WERI-Rb-1 (cell line): Measurements from ENCODE around the gene FOXK2.

ENCODE experiments used
- DNase-seq: peaks from one replicate; pipeline ENCODE4 v3.0.0-alpha.2; 2020
- H3K27ac ChIP-seq: fragments of 250-450 bp; sonication (Bioruptor Pico); 2 replicates; pipeline ENCODE4 v1.5.1; 2020; ENCODE audit warnings: mild to moderate bottlenecking, moderate library complexity
- H3K27me3 ChIP-seq: fragments of 250-450 bp; sonication (Bioruptor Pico); 2 replicates; pipeline ENCODE4 v1.5.1; 2021; ENCODE audit warnings: mild to moderate bottlenecking, low read depth, moderate library complexity; ENCODE audit not compliant: insufficient read depth, severe bottlenecking
- H3K36me3 ChIP-seq: fragments of 250-450 bp; sonication (Bioruptor Pico); 2 replicates; pipeline ENCODE4 v1.5.1; 2020; ENCODE audit warnings: mild to moderate bottlenecking, moderate library complexity
- H3K4me3 ChIP-seq: 2 replicates; pipeline ENCODE4 v1.5.1; 2011; ENCODE audit warnings: low read depth, mild to moderate bottlenecking, control low read depth, low read length
- H3K9me3 ChIP-seq: fragments of 250-450 bp; sonication (Bioruptor Pico); 2 replicates; pipeline ENCODE4 v1.5.1; 2021; ENCODE audit warnings: mild to moderate bottlenecking, moderate library complexity; ENCODE audit not compliant: severe bottlenecking
- CTCF ChIP-seq: IDR thresholded peaks from 2 replicates; pipeline ENCODE4 v1.5.1; 2011; ENCODE audit warnings: low read depth, mild to moderate bottlenecking, control low read depth, inconsistent platforms, low read length

Gene FOXK2

GRCh38 chr17:82524540-82524939 is 5.0 kb downstream of the FOXK2 start:
- no peak overlapping the region for H3K27ac ChIP-seq

GRCh38 chr17:82525712-82526111 is 6.2 kb downstream of the FOXK2 start:
- no peak for TF ChIP-seq CTCF
- Histone ChIP-seq H3K4me3 (no peak overlapping the region), H3K27me3 (no peaks in the 10 kb centered on the region), H3K27ac (no peak overlapping the region), H3K9me3 (no peaks in the 10 kb centered on the region), H3K36me3 (peaks cover 39% of the 10 kb centered on the region)
- no peak for DNase-seq

More at GRCh38 chr17:82524540-82524939, 5.0 kb downstream of the FOXK2 start:
- no peak for DNase-seq
- H3K4me3 ChIP-seq = no peak overlapping the region
- H3K9me3 ChIP-seq = no peaks in the 10 kb centered on the region
- H3K36me3 ChIP-seq = peaks cover 39% of the 10 kb centered on the region
- TF ChIP-seq CTCF = no peak
- H3K27me3 ChIP-seq = no peaks in the 10 kb centered on the region

GRCh38 chr17:82527898-82528297 is 8.4 kb downstream of the FOXK2 start:
- DNase-seq = no peak
- H3K9me3 ChIP-seq = no peaks in the 10 kb centered on the region
- no peaks in the 10 kb centered on the region for H3K27me3 ChIP-seq
- no peak overlapping the region for H3K27ac ChIP-seq
- H3K36me3 ChIP-seq = peaks cover 41% of the 10 kb centered on the region
- no peak overlapping the region for H3K4me3 ChIP-seq
- TF ChIP-seq CTCF = no peak

GRCh38 chr17:82528484-82529265 is 9.1 kb downstream of the FOXK2 start:
- DNase-seq = peak; percentile 26
- H3K36me3 ChIP-seq = peaks cover 34% of the 10 kb centered on the region
- H3K27me3 ChIP-seq = no peaks in the 10 kb centered on the region
- no peak overlapping the region for H3K27ac ChIP-seq
- peak; percentile 45 for TF ChIP-seq CTCF
- no peaks in the 10 kb centered on the region for H3K9me3 ChIP-seq
- no peak overlapping the region for H3K4me3 ChIP-seq

GRCh38 chr17:82529914-82530300 is 10.4 kb downstream of the FOXK2 start:
- no peak for DNase-seq
- H3K36me3 ChIP-seq = peaks cover 34% of the 10 kb centered on the region
- no peak for TF ChIP-seq CTCF
- no peaks in the 10 kb centered on the region for H3K9me3 ChIP-seq
- H3K27me3 ChIP-seq = no peaks in the 10 kb centered on the region
- no peak overlapping the region for H3K27ac ChIP-seq
- no peak overlapping the region for H3K4me3 ChIP-seq

- no peak overlapping the region for H3K4me3 ChIP-seq
- TF ChIP-seq CTCF = no peak
- no peak for DNase-seq
- no peak overlapping the region for H3K27ac ChIP-seq
- H3K27me3 ChIP-seq = no peaks in the 10 kb centered on the region
- H3K9me3 ChIP-seq = no peaks in the 10 kb centered on the region
- peaks cover 40% of the 10 kb centered on the region for H3K36me3 ChIP-seq
Measured at GRCh38 chr17:82531431-82531881, 11.9 kb downstream of the FOXK2 start.
